Measurements from ENCODE around the gene MAPRE3. TPM values are rescaled to one million over a fixed set of nuclear protein-coding genes. Genes with fewer than 3 reads are reported as not detected.

The MAPRE3 gene
- total RNA-seq, 4 donors from 2014 or later: 9.3 to 23.0 (median 13.4) TPM

DNA sequence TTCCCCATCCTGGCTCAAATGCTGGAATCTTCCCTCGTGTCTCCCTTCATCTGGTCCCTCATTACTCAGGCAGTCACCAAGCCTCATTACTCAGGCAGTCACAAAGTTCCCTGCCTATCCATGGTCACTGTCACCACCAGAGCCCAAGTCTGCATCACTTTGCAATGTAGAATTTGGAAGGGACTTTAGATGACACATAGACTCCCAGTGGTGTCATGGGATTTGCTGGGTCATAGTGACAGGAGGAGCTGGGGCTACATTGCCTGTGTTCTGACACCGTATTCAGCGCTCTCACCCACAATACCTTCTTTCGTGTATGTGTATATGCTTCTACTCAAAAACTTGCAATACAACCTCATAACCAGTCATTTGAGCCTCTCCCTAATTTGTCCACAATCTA, 105.9 kb downstream of the MAPRE3 start:
- WGBS: 75% methylated on average over 4 of the region's 4 CpGs
- Histone ChIP-seq H3K9me3 (no peaks in the 10 kb centered on the region), H3K36me3 (peaks cover 0 to under 1% (median 0%) of the 10 kb centered on the region in 4 donors), H3K4me1 (peaks cover 56 to 92% (median 91%) of the 10 kb centered on the region in 4 donors), H3K27ac (replicated peaks in 1 of 4) (peak overlapping the region; percentile 98 to 99 (median 98)), H3K27me3 (no peaks in the 10 kb centered on the region), H3K4me3 (no peak overlapping the region)
- no peak for DNase-seq (ENCODE audit: extremely low spot score)
- TF ChIP-seq POLR2AphosphoS5 (IDR thresholded peaks at IDR 0.05) (no peak), EP300 (IDR thresholded peaks at IDR 0.05) (no peak), CTCF (IDR thresholded peaks at IDR 0.05) (no peak), POLR2A (IDR thresholded peaks at IDR 0.05; ENCODE audit: low read depth) (no peak)
- intact Hi-C loops (cut with DNase I): no loop called here

Other genes starting within 250 kb of the MAPRE3 start
- gene SLC35F6, start 206.4 kb upstream of the MAPRE3 start, total RNA-seq: 10 to 100 TPM; 31.6 to 50.7 (median 41.3) TPM
- gene CENPA, start 184.6 kb upstream of the MAPRE3 start, total RNA-seq: under 1 TPM in 1 of 4 donors, not detected in 3; 0.34 TPM
- gene DPYSL5, start 122.5 kb upstream of the MAPRE3 start, total RNA-seq: under 1 TPM; 0.13 to 0.50 (median 0.41) TPM
- gene TMEM214, start 62.3 kb downstream of the MAPRE3 start, total RNA-seq: 10 to 100 TPM; 26.7 to 47.7 (median 35.3) TPM
- gene AGBL5, start 81.0 kb downstream of the MAPRE3 start, total RNA-seq: 10 to 100 TPM; 19.5 to 29.2 (median 24.1) TPM
- 100 to 1,000 TPM; 200 to 352 (median 243) TPM for gene OST4, start 101.0 kb downstream of the MAPRE3 start, total RNA-seq
- 100 to 1,000 TPM; 126 to 288 (median 168) TPM for gene EMILIN1, start 108.0 kb downstream of the MAPRE3 start, total RNA-seq
- gene KHK, start 116.1 kb downstream of the MAPRE3 start, total RNA-seq: 1 to 10 TPM; 1.2 to 6.3 (median 1.7) TPM
- 1 to 10 TPM in 1 of 4 donors, under 1 TPM in 2, not detected in 1; 0.50 to 1.4 (median 0.92) TPM for gene CGREF1, start 148.5 kb downstream of the MAPRE3 start, total RNA-seq
- gene ABHD1, start 153.2 kb downstream of the MAPRE3 start, total RNA-seq: under 1 TPM in 1 of 4 donors, not detected in 3; 0.92 TPM
- 10 to 100 TPM; 39.9 to 64.7 (median 48.3) TPM for gene PREB, start 164.0 kb downstream of the MAPRE3 start, total RNA-seq
- gene PRR30, start 168.8 kb downstream of the MAPRE3 start, total RNA-seq: not detected
- not detected for gene TCF23, start 178.4 kb downstream of the MAPRE3 start, total RNA-seq
- gene ATRAID, start 241.4 kb downstream of the MAPRE3 start, total RNA-seq: 100 to 1,000 TPM; 118 to 143 (median 130) TPM
- gene SLC5A6, start 241.6 kb downstream of the MAPRE3 start, total RNA-seq: 10 to 100 TPM in 3 of 4 donors, 1 to 10 TPM in 1; 7.5 to 21.5 (median 13.6) TPM
- 10 to 100 TPM; 12.4 to 28.3 (median 16.6) TPM for gene CAD, start 246.7 kb downstream of the MAPRE3 start, total RNA-seq